GM21447 (cell line): Measurements from ENCODE around the gene TBC1D8.

Experiments used
- ATAC-seq: cut with Tn5 transposase; IDR thresholded peaks from one replicate; pipeline ENCODE4 v1.9.1; 2021; ENCODE audit not compliant: unreplicated experiment

The TBC1D8 gene

GRCh38 chr2:101113441-101114267 is 37.5 kb downstream of the TBC1D8 start:
- ATAC-seq = no peak

- ATAC-seq = no peak
These were observed 38.4 kb downstream of the TBC1D8 start for GRCh38 chr2:101112772-101113157.

DNA sequence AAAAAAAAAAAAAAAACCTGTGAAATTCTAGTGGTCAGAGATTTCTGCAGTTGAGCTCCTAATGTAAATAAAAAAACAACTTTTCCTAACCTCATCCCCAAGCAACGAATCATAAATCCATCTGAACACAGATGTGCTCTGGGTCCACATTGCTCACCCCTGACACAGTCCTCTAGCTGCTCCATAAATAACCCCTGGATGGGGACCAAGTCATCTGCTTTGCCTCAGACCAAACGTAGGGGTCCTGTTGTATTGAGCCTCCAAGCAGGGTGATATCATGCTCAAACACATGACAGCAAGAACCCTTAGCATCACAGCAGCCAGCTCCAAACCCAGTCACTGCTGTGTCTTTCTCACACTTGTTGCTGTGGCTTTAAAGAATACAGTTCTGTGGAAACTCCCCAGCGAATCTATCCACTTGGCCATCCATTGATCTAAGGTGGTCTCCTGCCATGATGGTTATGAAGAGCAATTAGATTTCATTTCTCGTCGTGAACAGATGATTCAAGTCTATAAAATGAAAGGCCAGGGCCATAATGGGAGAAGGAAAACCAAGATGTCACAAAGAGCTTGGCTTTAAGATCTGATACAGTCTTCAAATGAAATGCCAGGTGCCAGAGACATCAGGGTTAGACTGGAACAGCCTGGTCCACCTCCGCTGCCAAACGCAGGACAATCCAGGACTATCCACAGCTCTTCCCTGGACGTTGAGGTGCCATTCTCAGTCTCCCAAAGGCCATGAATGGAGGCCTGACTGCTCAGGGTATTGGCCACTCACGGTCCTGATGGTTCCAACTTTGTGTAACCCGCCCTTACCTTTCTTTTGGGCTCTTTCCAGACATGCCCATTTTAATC is 39.0 kb downstream of the TBC1D8 start:
- ATAC-seq = no peak

DNA sequence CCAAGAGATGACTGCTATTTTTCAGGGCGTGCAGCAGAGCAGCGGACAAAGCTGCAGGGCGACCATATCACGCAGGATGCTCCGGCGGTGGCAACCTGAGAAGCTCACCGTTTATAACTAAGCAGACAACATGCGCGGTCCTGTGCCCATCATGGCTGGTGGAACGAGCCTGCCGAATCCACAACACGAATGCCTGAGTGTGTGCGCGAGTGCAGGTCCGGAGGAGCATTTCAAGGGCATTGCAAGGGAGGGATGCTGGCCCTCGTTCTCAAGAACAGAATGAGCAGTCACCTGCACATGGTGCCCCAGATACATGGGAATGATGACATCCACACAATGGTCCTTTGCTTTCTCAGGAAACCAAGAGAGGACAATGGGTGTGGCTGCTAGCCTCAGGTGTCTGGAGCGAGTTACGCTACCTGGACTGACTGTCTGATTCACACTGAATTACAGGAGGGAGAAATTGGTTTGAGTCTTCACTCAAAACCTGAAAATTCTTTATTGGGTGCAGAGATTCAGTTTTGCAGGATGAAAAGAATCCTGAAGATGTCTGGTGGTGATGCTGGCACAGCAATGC is 39.8 kb downstream of the TBC1D8 start:
- ATAC-seq = no peak

GRCh38 chr2:101109451-101110118 is 41.6 kb downstream of the TBC1D8 start:
- no peak for ATAC-seq

GRCh38 chr2:101108357-101108756 is 42.8 kb downstream of the TBC1D8 start:
- no peak for ATAC-seq

DNA sequence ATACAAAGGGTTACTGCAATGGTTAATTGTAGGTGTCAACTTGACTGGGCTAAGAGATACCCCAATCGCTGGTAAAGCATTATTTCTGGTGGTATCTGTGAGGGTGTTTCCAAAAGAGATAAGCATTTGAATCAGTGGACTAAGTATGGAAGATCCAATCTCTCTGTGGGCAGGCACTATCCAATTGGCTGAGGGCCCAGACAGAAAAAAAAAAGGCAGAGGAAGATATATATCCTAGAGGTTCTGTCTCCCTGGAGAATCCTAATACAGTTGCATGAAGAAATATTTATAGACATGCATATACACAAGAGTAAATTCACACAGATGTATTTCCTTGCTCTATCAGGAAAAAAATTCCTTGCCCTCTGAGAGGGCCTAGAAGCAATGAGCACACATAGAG is 43.9 kb downstream of the TBC1D8 start:
- ATAC-seq = no peak

DNA sequence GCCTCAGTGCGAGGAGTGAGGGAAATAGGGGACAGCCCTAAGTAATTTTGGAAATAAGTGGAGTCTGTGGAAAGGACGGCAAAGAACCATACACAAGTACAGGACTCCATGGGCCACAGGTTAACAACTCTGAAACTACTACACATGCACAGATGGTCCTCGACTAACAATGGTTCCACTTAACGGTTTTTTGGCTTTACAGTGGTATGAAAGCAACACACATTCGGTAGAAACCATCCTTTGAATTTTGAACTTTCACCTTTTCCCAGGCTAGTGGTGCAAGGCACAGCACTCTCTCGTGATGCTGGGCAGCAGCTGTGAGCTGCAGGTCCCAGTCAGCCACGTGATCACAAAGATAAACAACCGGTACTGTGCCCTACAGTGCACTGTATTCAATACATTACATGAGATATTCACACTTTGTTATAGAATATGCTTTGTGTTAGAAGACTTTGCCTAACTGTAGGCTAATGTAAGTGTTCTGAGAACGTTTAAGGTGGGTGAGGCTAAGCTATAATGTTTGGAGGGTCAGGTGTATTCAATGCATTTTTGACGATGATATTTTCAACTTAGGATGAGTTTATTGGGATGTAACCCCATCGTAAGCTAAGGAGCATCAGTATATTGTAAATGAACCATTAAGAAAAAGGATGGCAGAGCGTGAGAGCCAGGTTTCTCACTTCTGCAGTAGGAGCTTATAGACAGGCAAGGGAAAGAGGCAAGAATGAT is 44.6 kb downstream of the TBC1D8 start:
- no peak for ATAC-seq

- ATAC-seq = no peak
These were observed 45.5 kb downstream of the TBC1D8 start for GRCh38 chr2:101105654-101106053.

DNA sequence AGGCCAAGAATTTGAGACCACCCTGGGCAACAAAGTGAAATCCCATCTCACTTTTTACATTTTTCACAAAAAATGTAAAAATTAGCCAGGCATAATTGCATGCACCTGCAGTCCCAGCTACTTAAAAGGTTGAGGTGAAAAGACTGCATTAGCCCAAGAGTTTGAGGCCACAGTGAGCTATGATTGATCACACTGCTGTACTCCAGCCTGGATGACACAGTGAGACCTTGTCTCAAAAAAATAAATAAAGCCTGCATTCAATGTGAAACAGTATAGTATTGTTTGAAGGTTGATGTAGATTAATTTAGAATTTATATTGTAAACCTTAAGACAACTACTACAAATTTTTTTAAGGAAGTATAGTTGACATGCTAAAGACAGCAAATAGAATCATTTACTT is 53.5 kb downstream of the TBC1D8 start:
- ATAC-seq = no peak

GRCh38 chr2:101096619-101097142 is 54.5 kb downstream of the TBC1D8 start:
- ATAC-seq = no peak

DNA sequence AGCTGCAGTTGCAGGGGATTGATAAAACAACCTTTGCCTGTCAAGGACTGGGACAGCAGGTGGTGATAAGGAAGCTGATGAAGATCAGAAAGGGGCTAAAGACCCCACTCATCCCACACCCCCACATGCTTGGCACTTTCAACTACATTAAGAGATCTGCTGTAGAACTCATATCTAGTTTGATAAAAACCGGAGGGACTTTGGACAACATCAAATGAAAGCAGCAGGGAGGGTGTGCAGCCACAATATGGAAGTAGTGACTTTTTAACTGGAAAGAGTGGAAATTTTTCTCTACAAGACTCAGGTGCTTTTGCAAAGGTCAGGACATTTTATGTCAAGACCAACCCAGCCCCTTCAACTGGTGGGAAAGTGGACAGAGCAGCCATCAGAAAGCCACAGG is 56.8 kb downstream of the TBC1D8 start:
- no peak for ATAC-seq

DNA sequence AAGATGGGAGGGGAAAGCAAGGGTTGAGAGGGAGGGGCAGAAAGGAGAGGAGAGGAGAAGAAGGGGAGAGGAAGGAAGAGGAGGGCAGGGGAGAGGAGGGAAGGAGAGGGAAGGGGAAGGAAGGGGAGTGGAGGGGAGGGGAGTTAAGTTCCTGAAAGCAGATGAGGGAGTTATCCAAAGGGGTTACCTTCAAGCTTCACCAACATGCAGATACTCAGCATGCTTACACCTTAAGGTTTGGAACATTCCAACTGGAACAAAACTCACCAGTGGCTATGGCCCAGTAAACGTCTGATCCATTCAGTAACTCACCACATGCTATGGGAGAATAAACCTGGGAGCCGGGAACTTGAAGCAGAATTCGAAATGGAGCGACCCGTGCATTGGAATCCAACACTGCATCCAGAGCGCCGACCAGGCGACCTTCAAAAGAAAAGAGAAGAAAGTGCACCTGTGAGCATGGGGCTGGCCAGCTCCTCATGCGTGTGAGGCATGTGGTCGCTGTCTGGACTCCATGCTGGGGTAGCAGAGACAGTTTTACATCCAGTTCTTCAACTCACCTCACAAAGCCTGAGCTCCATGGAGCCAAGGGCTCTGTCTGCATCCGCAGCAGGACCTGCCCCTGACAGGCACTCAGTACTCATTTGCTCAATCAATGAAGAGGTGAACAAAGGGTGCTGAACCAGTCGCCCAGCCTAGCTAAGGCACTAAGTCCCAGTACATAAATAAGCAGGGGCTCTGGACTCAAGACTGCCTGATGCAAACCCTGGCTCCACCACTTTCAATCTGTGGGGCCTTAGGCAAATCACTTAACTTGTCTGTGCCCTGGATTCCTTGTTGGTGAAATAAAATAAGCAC is 61.0 kb downstream of the TBC1D8 start:
- no peak for ATAC-seq

DNA sequence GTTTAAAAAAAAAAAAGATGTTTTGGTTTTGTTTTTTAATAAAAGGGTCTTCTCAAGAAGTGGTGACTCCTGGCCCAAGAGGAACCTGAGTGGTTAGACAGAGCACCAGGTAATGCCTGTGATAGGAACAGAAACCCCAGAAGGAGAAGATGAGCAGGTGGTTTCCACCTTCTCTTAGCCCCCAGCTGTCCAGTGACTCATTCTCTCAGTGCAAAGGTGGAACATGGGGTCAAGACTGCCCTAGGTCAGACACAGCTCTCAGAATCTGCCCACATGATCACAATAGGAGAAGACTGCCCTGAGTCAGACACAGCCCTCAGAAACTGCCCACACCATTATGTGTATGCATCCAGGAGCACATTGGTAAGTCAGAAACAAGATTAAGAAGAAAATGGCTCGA is 61.8 kb downstream of the TBC1D8 start:
- peak; percentile 91 for ATAC-seq

DNA sequence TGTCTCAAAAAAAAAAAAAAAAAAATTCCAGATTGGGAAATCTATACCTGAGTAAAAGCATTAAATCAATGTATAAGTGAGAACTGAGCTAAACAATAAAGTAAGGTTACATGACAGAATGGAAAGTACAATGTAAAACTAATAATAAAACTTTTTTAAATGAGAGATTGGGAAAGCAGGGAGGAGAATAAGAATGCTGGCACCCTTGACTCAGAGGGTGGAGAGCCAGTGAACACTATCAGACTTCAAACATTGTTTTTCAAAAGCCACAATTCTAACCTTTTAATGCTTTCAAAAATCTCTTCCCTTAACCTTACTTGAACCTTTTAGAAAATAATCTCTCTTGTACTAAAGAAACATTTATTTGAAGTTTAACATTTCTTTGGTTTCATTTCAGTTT is 63.5 kb downstream of the TBC1D8 start:
- ATAC-seq = no peak

DNA sequence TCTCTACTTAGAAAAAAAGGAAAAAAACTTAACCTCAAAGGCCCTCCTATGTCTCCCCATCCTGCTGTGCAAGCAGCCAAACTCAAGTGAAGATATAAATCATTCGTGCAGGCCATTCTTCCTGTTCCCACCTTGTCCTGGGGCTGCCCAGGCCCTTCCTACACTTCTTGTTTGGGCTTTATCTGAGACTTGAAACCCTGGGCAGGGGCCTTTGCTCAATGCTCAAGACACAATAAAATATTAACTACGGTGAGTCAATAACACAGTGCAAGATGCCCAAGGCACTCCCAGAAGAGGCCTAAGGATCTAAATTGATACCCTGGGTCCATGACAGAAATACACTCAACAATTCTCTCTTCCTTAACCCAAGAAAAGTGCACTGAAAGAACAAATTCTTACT is 67.6 kb downstream of the TBC1D8 start:
- no peak for ATAC-seq

GRCh38 chr2:101082998-101083397 is 68.2 kb downstream of the TBC1D8 start:
- ATAC-seq = no peak

GRCh38 chr2:101081375-101081907 is 69.7 kb downstream of the TBC1D8 start:
- ATAC-seq = no peak
